Measurements from ENCODE around the gene TECPR2. TPM values are rescaled to one million over a fixed set of nuclear protein-coding genes. Genes with fewer than 3 reads are reported as not detected.
"Not testable (repeated sequence)": the region's sequence is repeated elsewhere in the genome, so short reads cannot be mapped to it uniquely, and the experiment has no call there.

Gene TECPR2
- total RNA-seq, 1 donor from 2014 or later: 15.1 TPM

DNA sequence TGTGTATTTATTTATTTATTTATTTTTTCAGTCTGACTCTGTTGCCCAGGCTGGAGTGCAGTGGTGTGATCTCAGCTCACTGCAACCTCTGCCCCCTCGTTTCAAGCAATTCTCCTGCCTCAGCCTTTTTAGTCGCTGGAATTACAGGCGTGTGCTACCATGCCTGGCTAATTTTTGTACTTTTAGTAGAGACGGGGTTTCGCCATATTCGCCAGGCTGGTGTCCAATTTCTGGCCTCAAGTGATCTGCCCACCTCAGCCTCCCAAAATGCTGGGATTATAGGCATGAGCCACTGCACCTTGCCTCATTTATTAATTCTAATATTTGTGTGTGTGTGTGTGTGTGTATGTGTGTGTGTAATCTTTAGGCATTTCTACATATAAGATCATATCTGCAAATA, 33.4 kb upstream of the TECPR2 start:
- DNase-seq (ENCODE audit: low spot score); ATAC-seq: not testable (repeated sequence)

- DNase-seq (ENCODE audit: low spot score) (no peak), ATAC-seq (no peak)
Measured at GRCh38 chr14:102330806-102331205, 31.9 kb upstream of the TECPR2 start.

GRCh38 chr14:102333390-102333789, 29.4 kb upstream of the TECPR2 start:
- DNase-seq (ENCODE audit: low spot score) (no peak), ATAC-seq (no peak)

DNA sequence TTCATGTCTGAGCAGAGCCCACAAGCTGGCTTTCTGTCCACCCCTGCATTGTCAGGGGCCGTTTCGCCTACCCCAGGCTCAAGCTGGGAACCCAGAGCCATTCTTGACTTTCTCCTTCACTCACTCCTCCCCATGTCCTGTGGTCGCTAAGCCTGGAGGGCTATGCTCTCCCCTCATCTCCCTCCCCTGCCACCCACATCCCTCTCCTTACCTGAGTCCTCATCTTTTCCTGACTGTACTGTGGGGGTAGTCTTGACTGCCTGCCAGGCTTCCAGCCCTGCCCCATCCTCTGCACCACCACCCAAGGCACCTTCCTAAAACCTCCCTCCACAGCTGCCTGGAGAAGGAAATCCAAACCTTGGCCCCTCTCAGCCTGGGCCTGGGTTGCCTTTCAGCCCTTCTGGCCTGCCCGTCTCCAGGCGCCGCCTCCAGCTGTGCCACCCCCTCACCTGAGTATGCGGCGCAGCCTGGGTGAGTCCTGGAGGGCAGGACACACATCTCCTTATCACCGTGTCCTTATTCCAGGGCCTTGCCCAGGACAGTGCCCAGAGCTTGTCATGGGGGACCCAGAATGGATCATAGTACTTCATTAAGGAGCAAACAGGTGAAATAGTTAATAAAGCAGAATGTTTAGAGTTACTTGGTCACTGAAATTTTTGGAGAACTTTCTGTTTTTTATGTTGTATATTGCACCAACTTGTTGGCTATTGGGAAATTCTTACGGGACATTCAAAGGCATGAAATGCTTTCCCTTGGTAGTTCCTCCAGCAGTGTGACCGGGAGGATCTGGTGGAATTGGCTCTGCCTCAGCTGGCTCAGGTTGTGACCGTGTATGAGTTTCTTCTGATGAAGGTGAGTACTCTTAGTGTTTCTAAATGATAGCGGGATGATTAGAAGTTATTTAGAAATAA, 28.7 kb upstream of the TECPR2 start:
- no peak for ATAC-seq
- no peak for DNase-seq (ENCODE audit: low spot score)

- DNase-seq (ENCODE audit: low spot score): no peak
- no peak for ATAC-seq
Measured at GRCh38 chr14:102335163-102335562, 27.6 kb upstream of the TECPR2 start.

GRCh38 chr14:102338724-102339123, 24.0 kb upstream of the TECPR2 start:
- ATAC-seq: no peak

DNA sequence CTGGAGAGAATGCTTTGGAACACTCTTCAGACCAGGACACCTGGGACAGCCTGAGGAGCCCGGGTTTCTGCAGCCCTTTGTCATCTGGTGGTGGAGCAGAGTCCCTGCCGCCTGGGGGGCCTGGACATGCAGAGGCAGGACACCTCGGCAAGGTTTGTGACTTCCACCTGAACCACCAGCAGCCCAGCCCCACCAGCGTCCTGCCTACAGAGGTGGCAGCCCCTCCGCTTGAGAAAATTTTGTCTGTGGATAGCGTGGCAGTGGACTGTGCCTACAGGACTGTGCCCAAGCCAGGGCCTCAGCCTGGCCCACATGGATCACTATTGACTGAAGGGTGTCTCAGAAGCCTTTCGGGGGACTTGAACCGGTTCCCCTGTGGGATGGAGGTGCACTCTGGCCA, 21.2 kb upstream of the TECPR2 start:
- DNase-seq (ENCODE audit: low spot score) (no peak), ATAC-seq (peak; percentile 13)

More at GRCh38 chr14:102338724-102339123, 24.0 kb upstream of the TECPR2 start:
- no peak for DNase-seq (ENCODE audit: low spot score)

DNA sequence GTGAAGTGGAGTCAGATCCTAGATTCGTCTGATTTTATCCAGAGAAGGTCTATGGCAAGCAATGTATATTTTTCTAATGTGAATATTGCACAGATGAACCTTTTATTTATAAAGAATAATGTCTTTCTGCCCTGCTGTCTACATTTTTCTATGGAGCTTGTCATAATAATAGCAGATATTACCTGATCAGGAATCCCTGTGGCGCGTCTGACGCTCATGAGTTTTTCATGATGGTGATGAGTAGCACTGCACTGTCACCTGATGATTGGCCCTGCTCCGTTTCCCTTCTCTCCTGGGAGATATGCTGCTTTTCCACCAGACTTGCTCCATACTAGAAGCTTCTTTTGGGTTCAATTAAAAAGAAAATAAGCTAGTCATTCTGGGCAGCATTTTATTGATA, 20.5 kb upstream of the TECPR2 start:
- ATAC-seq (no peak), DNase-seq (ENCODE audit: low spot score) (no peak)

DNA sequence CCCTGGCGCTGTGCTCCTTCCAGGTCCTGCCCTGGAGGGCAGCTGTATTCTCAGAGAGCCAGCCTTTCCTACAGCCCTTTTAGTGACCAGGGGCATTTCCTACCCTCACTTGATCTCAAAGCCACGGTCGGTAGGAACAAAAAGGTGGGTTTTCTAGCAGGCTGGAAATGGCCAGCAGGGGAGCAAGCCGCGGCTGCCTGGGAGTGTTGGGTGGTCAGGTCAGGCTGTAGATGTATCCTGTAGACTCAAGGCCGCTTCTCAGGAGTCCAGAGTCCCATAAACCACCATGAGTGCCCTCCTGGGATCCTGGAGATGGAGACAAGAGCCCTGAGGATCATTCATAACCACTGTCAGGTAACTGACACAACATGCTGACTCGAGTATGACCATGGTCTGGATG, 18.7 kb upstream of the TECPR2 start:
- ATAC-seq (no peak), DNase-seq (ENCODE audit: low spot score) (no peak)

DNA sequence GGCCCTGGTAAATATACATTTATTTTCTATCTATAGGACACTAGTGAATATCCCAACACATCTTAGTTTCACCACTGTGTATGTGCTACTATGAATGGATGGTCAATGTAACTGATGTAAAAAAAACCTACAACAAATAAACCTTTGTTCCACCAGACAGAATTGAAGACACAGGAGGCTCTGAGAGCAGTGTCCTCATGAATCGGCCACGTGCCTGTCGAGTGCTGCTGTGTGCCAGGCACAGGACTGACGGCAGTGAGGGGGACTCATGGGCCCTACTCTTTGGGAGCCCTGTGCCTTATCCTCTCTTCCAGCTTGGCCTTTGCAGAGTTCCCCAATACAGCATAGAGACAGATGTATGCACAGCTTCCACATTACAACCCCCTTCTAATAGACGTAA, 18.3 kb upstream of the TECPR2 start:
- no peak for DNase-seq (ENCODE audit: low spot score)
- ATAC-seq: no peak

DNA sequence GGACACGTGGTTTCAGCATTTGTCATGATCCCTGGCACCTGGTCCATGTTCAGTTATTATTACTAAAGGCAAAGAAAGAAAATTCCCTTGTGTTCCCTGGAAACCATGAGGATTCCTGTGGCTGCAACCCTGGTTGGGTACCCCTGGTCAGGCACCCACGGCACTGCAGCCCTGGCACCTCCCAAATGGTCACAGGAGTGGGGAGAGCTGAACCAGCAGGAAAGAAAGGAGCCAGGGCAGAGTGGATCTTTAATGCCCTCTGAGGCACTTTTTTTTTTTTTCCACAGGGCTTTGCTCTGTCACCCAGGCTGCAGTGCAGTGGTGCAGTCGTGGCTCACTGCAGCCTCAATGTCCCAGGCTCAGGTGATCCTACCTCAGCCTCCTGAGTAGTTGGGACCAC, 17.5 kb upstream of the TECPR2 start:
- no peak for DNase-seq (ENCODE audit: low spot score)
- ATAC-seq: no peak

DNA sequence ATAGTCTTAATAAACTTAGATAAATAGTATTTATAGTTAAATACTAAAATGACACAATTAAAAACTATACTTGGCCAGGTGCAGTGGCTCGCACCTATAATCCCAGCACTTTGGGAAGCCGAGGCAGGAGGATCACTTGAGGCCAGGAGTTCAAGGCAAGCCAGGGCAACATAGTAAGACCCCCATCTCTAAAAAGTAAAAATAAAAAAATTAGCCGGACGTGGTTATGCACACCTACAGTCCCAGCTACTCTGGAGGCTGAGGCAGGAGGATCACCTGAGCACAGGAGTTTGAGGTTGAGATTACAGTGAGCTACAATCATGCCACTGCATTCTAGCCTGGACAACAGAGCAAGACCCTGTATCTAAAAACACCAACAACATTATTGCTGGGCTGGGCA, 16.1 kb upstream of the TECPR2 start:
- ATAC-seq: no peak
- no peak for DNase-seq (ENCODE audit: low spot score)

DNA sequence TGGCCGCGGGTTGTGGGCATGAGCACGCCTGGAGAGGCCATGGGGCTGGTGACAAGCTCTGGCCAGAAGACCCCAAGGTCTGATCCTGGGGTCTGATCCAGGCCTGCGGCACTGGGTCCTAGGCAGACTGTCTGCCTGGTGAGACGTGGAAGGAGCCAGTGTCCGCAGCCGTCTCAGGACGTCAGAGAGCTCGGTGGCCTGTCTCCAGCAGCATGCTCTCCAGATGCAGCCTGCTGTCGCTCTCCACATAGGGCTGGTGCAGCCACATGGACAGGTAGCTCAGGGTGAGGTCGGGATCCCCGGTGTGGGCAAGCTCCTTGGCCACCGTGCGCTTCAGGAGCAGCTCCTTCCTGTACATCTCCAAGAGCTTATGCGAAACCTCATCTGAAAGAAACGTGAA, 14.4 kb upstream of the TECPR2 start:
- DNase-seq (ENCODE audit: low spot score): no peak
- no peak for ATAC-seq

DNA sequence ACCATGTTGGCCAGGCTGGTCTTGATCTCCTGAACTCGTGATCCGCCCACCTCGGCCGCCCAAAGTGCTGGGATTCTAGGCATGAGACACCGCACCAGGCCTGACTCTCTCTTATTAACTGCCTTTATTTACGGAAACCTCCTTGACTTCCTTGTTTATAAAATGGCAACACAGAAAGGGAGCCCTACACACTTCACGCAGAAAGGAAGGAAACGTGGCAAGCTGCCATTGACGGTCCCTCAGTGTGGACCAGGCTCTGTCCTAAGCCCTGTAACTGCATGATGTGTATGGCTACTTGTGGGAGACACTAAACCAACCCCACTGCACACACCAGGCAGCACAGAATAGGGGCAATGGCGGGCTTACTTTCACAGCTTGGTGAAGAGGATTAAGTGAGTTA, 11.7 kb upstream of the TECPR2 start:
- DNase-seq (ENCODE audit: low spot score): no peak
- ATAC-seq: peak; percentile 55

GRCh38 chr14:102351593-102351992, 11.1 kb upstream of the TECPR2 start:
- ATAC-seq; DNase-seq (ENCODE audit: low spot score): not testable (repeated sequence)

GRCh38 chr14:102352213-102352612, 10.5 kb upstream of the TECPR2 start:
- DNase-seq (ENCODE audit: low spot score) (no peak), ATAC-seq (no peak)

- DNase-seq (ENCODE audit: low spot score) (no peak), ATAC-seq (peak; percentile 71)
Measured at GRCh38 chr14:102353126-102353619, 9.6 kb upstream of the TECPR2 start.

GRCh38 chr14:102356280-102356679, 6.5 kb upstream of the TECPR2 start:
- DNase-seq (ENCODE audit: low spot score): no peak
- no peak for ATAC-seq

- DNase-seq (ENCODE audit: low spot score): no peak
- ATAC-seq: no peak
Measured at GRCh38 chr14:102359341-102359740, 3.4 kb upstream of the TECPR2 start.

DNA sequence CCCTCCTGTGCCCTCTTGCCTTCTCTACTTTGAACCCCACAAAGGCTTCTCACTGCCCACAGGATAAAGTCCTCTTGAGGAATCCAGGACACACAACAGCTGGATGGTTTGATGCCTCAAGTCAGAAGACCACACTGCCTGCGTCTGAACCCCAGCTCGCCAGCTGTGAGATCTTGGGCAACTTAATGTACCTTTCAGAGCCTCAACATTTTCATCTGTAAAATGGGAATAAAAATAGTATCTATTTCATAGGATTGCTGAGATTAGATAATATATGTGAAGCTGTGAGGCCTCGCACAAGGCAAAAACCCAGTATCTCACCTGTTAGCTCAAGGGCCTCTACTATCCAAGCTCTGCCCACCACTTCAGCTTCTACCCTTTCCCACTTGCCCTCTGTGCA, 2.4 kb upstream of the TECPR2 start:
- DNase-seq (ENCODE audit: low spot score): no peak
- no peak for ATAC-seq

DNA sequence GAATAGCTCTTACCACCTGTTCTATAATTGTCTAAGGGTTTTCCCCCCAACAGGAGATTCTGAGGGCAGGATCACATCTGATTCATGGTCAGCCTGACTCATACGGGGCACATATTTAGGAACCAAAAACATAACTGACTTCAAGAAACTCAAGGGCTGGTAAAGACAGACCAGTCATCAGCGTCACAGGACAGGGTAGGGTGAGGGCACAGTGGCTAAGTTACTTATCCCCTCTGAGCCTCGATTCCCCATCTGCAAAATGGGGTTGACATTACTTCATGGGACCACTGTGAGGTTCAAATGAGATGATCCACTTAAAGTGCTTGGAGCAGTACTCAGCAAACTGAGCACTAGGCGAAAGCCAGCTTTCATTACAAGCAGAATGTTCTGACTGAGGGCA, 657 bp upstream of the TECPR2 start:
- ATAC-seq (peak; percentile 7), DNase-seq (ENCODE audit: low spot score) (no peak)

DNA sequence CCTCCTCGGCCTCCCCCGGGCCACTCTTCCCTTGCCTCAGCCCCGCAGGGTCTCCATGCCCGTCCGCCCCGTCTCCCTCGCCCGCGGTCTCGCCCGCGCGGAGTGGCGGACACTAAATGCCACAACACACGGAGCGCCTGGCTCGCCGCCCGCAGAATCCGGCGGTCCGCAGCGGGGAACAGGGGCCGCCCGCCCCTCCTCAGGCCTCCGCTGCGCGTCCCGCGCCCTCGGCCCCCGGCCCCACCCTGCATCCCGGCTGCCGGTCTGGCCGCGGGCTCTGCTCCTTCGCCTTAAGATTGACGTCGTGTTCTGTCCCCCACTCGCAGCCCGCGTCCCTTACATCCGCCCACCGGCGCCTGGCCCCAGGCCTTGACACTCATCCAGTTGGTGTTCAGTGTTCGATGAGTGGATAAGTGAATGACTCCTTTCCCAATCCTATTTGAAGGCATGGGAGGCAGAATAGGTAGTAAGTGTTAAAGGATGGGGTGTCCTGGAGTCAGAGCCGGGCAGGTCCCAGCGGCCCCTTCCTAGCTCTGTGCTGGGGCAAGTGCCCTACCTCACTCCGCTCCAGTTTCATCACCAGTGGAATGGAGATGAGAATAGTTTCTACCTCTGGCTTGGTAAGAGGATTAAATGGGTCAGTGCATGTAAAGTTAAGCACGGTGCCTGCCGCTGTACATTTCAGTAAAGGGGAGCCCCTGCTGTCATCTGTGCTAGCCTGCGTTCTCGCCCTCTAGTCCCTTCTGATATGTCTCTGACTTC, 622 bp downstream of the TECPR2 start:
- ATAC-seq (peak; percentile 44), DNase-seq (ENCODE audit: low spot score) (no peak)
